SK-N-SH treated with all-trans-retinoic acid at 6 μM for 48 hours (cell line): ENCODE results near the gene TAC4.

Experiments used
- ARNTL ChIP-seq: fragments of 450-650 bp; formaldehyde crosslinking; IDR thresholded peaks from 2 replicates; pipeline ENCODE4 v1.5.0; 2020; ENCODE audit warnings: low read depth, mild to moderate bottlenecking, moderate library complexity, borderline replicate concordance
- BACH2 ChIP-seq: fragments of 250-450 bp; sonication (Bioruptor Pico); IDR thresholded peaks from 2 replicates; pipeline ENCODE4 v1.9.0; 2021; ENCODE audit warnings: mild to moderate bottlenecking, borderline replicate concordance
- CREB5 ChIP-seq: fragments of 250-450 bp; sonication (Bioruptor Pico); IDR thresholded peaks from 2 replicates; pipeline ENCODE4 v1.5.1; 2020; ENCODE audit warnings: low read depth, mild to moderate bottlenecking, moderate library complexity
- CSDC2 ChIP-seq: fragments of 250-450 bp; sonication (Bioruptor Pico); IDR thresholded peaks from 2 replicates; pipeline ENCODE4 v1.5.0; 2020; ENCODE audit warnings: mild to moderate bottlenecking, moderate library complexity
- PATZ1 ChIP-seq: fragments of 250-450 bp; sonication (Bioruptor Pico); IDR thresholded peaks from 2 replicates; pipeline ENCODE4 v1.8.0; 2020; ENCODE audit warnings: mild to moderate bottlenecking, moderate library complexity, borderline replicate concordance
- PPARA ChIP-seq: fragments of 250-450 bp; sonication (Bioruptor Pico); IDR thresholded peaks from 2 replicates; pipeline ENCODE4 v1.5.0; 2020; ENCODE audit warnings: mild to moderate bottlenecking, borderline replicate concordance
- RARB ChIP-seq: fragments of 250-450 bp; sonication (Bioruptor Pico); IDR thresholded peaks from 2 replicates; pipeline ENCODE4 v1.8.0; 2021; ENCODE audit warnings: mild to moderate bottlenecking, moderate library complexity
- ZFP3 ChIP-seq: fragments of 250-450 bp; sonication (Bioruptor Pico); IDR thresholded peaks from 2 replicates; pipeline ENCODE4 v1.5.0; 2020; ENCODE audit warnings: mild to moderate bottlenecking, moderate library complexity
- ZNF565 ChIP-seq: fragments of 450-650 bp; formaldehyde crosslinking; conservative IDR thresholded peaks from 2 replicates; pipeline ENCODE4 v1.5.0; 2020; ENCODE audit warnings: low read depth, mild to moderate bottlenecking, moderate library complexity
- ZNF8 ChIP-seq: fragments of 450-650 bp; formaldehyde crosslinking; IDR thresholded peaks from 2 replicates; pipeline ENCODE4 v1.5.0; 2020; ENCODE audit warnings: mild to moderate bottlenecking, moderate library complexity

DNA sequence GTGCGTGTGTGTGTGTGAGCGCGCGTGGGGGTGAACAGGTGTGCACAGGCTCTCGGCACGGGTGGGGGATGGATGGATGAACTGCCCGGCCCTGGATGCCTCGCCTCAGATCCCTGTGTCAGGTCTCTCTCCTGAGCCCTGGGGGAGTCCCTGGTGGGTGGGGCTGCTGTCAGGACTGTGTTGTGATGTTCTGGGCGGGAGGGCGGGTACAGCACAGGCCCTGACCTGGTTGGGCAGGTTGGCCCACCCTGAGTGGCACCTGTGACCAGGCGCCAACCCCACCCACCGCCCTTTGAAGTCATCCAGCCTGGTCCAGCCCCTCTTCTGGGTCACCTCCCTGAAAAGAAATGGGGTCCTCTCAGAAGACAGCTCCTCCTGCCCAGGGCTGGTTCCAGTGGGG is 41.6 kb upstream of the TAC4 start:
- TF ChIP-seq ZFP3 (CRISPR knock-in tag) (no peak), RARB (no peak), PATZ1 (CRISPR knock-in tag) (no peak), ZNF565 (no peak), ARNTL (CRISPR knock-in tag) (no peak), ZNF8 (no peak), CREB5 (CRISPR knock-in tag) (no peak), BACH2 (no peak), PPARA (CRISPR knock-in tag) (no peak), CSDC2 (CRISPR knock-in tag) (no peak)
